Measurements from ENCODE around the gene NTM.

Gene NTM

DNA sequence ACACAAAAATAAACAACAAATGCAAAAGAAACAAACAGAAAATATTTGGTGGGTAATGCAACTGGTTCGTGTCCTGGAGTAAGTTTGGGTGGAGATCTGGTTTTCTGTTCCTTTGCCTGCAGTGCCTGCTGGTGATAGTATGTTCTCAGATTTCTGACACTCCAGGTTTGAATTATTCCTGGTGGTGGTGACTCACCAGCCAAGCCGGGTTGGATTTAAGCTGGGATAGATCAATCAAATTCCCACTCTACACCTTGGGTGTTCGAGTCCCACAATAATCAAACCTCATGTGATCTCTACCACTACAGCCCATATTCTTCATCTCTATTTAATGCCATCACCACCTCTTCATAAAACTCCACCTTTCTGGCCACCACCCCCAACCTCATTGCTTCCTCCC is 421.8 kb downstream of the NTM start:
- FAIRE-seq: no peak

DNA sequence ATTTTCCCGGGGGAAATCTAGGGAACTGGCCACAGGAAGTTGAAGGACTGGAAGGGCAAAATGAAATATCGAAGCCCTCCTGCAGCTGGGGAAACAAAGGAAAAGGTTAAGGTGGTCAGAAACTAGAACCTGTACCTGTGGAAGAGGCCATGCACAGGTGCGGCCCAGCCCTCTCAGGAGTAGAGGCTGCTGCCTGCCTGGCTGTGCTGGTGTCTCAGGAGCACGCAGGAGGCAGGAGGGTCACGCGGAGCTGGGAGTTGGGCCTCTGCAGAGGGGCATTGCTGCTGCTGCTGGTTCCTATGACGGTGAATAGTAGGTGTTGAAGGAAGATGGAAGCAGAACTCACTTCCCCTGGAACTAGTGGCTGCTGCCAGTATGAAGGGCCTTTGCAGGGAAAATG is 425.7 kb downstream of the NTM start:
- FAIRE-seq: no peak

DNA sequence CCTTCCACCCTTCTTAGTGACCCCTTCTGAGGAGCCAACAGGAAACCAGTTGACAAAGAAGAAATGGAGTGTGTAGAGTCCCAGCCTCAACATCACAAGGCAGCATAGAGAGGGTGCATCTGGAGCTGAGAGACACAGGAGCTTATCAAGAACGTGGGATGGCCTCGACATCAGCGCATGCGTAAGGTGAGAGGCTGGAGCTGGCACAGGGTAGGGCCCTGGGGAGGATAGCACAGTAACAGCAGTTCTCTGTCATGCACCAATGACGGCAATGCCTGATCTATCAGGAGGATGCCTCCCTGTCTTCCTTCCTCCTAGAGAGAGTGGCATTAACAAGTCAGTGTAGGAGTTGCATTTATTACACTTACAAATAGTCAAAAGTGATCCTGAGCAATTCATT is 426.1 kb downstream of the NTM start:
- FAIRE-seq: no peak

DNA sequence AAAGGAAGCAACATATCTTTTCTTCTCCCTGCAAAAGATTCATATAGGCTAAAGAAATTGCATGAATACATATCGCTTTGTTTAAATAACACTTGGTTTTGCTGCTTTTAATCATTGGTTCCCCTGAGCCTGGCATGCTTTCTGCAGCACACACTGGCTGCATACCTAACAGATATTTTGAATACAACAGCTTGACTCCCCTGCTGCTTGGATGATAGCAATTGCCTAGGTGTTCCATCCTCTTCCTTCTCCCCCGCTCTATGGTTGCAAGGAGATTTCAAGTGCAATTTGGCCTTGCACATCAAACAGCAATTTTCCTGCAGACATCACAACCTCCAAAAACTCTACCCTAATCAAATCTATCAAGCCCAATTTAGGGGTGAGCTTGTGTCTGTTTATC is 430.0 kb downstream of the NTM start:
- no peak for FAIRE-seq

DNA sequence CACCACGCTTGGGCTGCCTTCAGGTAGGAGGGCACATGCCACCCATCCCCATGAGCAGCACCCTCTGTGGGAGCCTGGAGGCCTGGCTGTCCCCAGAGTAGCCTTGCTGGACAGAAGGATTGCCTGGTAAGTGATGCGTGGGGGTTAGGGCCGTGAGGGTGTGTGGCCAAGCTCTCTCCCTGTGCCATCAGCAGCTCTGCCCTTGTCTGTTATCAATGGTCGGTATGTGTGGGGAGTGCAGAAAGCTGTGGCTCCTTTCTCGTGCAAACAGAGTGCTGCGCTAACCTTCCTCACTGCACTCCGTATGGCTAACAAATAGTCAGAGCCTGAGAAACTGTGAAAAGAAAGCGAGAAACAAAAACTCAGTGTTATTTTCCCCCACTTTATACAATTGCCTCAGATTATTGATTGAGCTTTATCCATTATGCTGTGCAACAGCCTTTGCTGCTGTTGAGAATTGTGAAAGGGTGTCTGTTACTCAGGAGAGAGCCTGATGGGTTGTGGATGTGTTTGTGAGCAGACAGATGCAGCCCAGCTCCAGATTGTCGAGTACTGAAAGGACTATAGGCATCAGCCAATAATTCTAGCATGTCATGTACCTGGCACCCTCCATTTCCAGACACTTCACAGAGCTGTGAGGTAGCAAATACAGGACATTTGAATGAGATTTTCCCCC is 432.2 kb downstream of the NTM start:
- no peak for FAIRE-seq

DNA sequence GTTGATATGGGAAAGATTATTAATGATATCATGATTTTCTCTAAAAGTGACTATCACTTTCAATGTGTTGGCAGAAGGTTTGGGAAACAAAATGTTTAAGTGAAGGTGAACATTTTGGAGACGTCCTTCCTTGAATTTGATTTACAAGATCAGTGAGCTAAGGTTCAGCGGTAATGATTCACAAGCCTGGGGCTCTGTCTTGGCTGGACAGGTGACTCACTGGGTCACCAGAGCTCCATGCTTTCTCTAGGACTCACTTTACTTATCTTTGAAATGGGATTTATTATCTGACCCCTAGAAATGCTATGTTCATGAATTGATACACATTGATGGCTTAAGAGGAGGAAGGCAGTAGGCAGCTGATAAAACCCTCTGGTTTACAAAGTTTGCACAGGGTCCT is 437.5 kb downstream of the NTM start:
- no peak for FAIRE-seq

DNA sequence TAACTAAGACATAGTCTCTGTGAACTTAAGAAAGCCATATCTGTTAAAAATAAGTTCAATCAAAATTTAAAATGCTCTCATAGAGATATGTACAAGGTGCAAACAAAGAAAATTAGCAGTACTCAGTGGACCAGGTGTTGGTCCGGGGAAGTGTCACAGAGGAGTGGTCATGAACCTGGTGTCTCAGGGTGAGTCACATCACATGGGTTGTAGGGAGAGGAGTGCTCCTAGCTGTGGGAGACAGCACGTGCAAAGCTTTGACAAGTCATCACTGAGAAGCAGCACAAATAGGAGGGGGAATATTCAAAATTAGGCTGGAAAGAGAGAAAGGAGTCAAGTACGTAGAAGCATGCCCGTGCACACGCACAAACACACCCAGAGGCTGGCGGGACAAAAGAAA is 438.1 kb downstream of the NTM start:
- FAIRE-seq: no peak

DNA sequence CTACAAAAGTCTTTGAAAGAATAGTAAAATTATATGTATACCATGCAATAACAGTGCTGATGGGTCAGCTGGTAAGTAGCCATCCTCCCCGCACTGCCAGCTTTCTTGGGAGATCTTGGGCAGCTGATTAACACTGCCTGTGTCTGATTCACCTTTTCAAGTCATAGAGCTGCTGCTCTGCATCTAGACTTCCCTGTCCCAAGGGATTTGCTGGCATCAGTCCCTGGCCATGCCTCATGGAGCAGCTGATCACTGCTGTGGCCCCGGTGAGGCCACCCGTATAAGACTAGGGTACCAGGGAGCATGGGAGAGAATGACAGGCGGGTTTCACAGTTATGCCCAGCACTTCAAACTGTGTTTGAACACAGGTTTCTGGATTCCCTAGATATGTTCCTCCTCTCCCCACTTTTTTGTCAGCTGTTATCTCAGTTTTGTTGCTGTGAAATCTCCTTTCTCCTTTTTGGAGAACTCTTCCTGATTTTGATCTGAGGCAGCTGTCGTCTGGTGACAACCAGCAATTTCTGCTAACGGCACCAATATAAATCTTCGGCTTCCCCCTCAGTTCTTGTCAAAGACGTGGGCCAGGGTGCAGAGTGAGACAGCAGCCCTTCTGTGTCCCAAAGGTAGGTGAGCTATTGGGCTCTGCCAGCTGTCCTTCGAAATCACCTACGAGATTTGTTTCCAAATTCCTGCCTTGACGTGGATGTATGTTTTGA is 438.9 kb downstream of the NTM start:
- no peak for FAIRE-seq

DNA sequence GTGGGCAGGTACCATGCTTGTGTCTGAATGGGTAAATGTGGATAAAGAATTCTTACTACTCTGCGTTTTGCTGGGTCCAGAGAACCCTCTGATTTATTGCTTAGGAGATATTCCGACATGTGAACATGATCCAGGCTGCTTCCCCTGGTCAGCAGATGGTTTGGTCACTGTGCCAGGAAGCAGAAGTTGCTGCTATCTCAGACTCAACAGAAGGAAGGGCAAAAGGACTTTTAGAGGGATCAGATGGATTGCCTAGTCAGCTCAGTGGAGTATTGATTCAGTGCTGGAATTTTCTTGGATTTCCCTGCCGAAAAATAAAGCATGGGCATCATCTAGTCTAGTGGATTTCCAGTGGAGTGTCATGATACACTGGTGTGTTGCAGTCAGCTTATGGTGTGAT is 440.1 kb downstream of the NTM start:
- FAIRE-seq: no peak

DNA sequence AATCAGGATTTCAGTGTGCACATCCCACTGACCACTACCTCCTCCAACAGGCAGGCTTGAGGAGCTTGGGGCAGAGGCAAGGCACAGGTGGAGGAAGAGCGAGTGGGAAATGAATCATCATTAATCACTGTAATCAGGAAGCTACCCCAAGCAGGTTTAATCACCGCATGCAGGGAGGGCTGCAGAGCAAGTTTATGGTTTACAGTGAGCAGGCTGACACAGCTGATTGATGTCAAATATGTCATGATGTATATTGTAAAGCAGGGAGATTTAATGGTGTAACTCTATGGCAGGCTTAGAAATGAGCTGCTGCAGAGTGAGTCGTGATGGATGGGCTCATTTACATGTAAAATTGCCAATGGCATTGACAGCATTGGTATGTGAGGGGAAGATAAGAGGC is 441.0 kb downstream of the NTM start:
- no peak for FAIRE-seq

DNA sequence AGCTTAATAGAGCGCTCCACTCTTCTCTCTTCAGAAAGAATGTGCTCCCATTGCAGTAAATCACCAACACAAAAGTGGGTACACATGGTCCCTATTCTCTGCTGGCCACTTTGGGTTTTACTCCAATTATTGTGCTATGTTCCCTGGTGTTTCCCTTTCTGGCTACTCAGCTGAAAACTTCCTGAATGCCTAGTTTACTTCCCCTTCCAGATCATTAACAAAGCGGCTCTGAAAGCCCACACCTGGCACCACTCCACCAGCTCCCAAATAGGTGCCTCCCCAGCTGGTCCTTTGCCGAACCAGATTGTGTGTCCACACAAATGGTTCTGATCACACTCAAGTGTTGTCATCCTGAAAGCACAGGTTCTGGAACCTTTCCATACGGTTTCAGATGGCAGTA is 443.7 kb downstream of the NTM start:
- FAIRE-seq: no peak

DNA sequence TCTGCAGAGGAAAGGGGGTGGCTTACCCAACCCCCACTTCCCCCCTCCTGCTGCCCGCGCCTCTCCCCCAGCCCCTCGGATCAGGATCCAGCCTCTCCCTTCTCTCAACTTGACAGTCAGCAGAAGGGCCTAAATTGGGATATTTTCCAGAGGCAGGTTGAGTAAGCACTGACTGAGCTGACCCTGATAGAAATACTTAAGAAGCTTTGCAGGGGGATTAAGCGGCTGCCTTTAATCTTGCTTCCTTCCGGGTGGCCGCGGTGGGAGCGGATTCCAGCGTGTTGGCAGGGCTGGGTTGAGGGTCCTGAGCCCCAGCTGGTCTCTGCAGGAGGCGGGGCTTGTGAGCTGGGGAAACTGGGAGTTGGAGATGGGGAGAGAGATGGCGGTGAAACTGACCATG is 445.2 kb downstream of the NTM start:
- FAIRE-seq: no peak

DNA sequence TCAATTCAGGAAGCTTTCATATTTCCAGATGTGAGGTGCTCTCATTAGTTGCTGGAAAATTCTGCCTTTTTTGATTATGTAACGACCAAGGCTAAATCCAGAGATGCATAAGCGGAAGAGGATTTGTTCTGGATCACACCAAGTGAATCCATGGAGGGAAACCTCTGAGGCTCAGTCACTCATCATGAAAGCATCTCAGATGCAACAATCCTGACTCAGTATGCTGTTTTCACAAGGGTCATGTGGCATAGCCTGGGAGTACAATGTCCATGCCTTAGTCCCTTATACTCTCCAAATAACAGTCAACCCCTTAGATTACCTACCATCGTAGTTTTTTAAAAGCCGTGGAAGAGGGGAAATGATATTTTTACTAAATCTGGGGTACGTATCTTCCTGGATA is 445.6 kb downstream of the NTM start:
- no peak for FAIRE-seq

DNA sequence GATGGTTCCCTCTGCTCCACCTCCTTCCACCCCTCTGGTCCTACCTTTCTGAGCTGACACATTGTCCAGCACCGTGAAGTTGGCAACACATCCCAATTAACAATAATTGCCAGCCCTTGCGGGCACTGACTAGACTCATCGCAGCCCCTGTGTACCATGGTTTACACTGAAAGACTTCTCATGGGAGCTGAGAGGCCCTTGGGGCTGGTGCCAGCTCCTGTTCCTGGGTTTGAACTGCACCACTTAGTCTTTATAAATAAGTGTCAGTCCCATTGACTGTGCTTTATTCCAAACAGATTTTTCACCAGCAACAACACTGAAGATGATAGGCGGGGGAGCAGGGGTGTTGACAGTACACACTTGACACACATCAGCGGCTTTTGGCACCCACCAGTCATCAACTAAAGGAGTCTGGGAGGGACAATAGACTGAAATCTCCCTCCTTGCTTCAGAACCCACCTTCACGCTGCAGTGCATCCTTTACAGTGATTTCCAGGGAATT is 447.3 kb downstream of the NTM start:
- no peak for FAIRE-seq

DNA sequence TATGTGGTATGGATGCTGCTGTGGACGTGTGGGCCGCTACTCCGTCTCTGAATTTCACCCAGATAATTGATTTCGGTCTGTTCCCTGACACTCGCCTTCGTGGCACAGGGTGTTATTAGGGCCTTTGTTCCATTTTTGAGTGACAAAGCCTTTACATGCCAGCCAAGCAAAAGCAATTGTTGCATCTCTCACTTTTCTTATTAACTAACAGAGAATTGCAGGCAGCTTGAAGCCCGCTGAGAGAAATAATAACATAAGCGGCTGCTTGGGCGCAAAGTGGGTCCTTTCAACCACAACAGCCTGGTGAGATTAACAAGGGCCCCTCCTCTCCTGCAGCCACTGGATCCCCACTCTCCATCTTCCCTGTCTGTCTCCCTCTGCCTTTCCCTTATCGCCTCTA is 449.4 kb downstream of the NTM start:
- FAIRE-seq: no peak

DNA sequence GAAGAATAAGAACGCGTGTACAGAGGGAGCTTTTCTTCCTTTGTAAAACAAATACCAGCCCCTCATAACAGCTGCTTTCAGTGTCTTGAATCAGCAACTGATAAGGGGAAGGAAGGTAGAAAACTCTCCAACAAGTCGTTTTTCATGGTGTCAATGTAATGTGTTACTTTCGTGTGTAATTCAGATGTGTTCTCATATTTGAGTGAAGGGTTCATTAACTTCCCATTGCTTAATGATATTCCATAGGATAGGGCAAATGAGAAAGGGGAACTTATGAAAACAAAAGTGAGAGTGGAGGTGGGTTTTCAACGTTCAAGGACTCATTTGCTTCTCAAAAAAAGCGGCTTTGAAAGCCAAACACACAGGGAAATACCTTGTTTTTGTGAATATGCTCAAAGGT is 452.1 kb downstream of the NTM start:
- FAIRE-seq: no peak

DNA sequence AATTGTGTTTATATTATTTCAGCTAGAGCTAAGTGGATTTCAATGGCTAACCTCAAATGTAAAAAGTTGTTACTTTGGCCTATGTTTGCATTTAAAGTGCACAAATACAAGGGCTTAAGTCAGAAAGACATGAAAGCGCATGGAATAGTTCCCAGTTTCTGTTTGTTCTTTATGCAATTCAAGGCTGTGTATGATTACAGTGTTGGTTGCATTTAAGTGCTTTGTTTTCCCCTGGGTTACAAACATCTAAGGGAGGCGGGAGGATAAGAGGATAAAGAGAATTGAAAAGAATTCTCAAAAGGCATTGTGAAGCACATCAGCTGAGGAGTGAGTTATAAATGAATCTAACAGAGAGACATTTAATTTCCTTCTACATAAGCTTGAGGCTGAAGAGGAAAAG is 453.4 kb downstream of the NTM start:
- FAIRE-seq: no peak

DNA sequence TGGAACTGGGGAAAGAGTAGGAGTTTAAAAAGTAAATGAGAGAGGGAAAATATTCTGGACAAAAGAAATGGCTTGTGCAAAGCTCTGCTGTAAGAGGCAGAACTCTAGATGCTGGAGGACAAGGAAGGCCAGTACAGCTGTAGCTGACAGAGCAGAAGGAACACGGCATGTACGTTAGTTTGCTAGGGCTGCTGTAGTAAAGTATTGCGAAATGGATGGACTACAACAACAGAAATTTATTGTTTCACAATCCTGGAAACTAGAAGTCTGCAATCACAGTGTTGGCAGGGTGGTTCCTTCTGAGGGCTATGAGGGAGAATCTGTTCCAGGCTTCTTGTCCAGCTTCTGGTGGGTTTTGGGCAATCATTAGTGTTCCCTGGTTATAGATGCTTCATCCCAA is 454.4 kb downstream of the NTM start:
- FAIRE-seq: no peak

DNA sequence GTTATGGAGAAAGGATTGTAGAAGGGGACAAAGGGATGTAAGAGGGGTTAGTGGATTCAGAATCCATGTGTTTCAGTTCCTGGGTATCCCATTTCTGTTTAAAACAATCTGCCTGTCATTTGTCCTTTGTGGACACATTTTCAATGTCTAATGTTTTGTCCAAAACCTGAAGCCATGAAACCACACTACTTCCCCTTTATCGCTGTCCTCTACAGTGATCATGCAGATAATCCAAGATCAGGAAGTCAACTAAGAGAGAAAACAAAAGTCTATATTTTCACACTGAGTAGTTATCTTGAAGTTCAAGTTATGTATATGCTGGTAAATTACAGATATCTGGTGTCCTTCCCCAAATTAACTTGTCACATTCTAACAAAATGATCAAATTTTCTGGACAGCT is 457.0 kb downstream of the NTM start:
- FAIRE-seq: no peak

DNA sequence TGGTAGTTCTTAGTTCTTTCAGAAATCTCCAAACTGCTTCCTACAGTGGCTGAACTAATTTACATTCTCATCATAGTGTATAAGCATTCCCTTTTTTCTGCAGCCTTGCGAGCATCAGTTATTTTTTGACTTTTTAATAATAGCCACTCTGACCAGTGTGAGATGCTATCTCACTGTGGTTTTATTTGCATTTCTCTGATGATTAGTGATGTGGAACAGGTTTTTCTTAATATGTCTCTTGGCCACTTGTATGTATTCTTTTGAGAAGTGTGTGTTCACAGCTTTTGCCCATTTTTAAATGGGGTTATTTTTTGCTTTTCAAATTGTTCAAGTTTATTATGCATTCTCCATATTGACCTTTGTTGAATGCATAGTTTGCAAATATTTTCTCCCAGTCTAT is 459.3 kb downstream of the NTM start:
- FAIRE-seq: no peak

DNA sequence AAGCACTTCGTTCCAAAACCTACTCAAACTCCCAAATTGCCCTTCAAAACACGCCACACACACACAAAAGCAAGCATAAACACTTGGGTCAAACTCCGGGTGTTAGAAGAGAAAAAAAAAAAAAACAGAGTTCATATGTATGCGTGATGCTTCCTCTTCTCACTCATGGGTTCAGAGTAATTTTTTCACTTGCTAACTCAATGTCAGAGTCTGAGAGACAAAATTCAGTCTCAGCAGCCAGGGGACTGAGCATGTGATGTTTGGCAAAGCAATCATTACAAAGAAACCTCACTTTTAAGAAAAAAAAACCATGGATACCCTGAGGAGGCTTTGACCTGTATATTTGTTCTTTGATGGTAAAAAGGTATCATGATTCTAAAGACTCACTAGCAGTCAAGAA is 461.7 kb downstream of the NTM start:
- FAIRE-seq: no peak

DNA sequence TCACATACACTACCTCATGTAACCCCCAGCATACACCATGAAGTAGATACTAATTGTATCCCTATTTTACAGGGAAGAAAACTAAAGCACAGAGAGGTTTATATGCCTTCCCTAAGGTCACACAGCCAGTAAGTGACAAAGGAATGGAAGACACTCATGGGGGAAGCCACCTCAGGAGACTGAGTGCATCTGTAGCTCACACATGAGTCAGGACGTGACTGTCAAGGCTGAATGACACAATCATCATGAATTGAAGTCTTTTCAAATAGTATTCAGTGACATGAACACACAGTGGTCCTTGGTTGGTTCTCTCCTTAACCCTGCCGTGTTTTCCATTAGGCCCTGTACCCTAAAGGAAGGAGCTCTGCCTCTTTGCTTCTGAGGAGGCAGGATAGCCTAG is 463.0 kb downstream of the NTM start:
- no peak for FAIRE-seq

DNA sequence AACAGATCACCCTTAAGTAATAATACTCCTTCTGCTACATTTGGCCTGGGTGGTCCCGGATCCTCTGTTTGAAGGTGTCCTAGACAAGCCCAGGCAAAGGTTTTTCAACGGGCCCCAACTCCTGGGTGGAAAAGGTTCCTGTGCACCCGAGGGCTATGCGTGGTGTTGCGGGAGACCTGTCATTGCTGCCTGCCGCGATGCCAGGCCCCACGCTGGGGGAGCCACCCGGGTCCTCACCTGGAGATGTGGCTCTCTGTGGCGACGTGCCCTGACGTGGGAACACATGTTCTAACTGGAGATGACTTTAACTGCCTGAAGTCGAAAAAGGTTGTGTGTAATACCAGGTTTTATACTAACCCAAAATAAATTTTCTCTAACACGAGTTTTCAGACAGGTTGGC is 467.1 kb downstream of the NTM start:
- FAIRE-seq: no peak

DNA sequence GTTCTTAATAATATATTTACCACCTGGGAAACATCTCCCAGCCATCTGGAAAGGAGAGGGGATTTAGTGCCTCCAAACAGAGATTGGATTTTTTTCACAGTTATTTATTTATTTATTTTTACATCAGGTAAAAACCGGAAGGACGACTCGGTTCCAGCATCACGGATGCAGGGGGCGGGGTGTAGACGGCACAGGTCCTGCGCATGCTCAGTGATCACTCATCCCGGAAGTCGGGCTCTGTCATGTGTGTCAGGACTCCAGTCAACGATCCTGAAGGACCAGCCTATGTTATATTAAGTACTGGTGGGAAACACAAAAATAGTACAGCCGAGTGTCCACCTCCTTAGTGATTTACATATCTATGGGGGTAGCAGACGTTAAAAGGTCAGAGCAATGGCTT is 467.6 kb downstream of the NTM start:
- no peak for FAIRE-seq

DNA sequence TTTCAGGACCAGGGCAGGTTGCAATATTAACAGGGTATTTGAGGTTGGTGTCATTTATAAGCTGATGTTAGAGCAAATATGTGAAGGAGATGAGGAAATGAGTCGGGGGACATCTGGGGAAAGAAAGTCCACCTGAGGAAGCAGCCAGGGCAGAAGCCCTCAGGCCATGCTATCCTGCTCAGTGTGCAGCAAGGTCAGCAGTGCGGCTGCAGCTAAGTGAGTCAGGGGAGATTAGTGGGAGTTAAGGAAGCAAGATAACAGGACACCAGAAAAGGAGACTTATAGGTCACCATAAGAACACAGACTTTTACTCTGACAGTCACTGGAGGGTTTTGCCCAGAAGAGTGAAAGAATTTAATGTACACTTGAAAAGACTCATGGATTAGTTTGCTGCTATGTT is 468.9 kb downstream of the NTM start:
- no peak for FAIRE-seq
